Rectal smooth muscle tissue (tissue), 1 donor: Measurements from ENCODE around the gene BARHL2.

ENCODE experiments used
- H3K27ac ChIP-seq: one replicate; pipeline ENCODE4 v1.7.0; 2013; ENCODE audit warnings: low read depth, low read length, inconsistent platforms
- H3K27me3 ChIP-seq: one replicate; pipeline ENCODE4 v1.7.0; 2013; ENCODE audit warnings: low read length; ENCODE audit not compliant: control insufficient read depth, insufficient read depth
- H3K36me3 ChIP-seq: one replicate; pipeline ENCODE4 v1.7.0; 2013; ENCODE audit warnings: low read length; ENCODE audit not compliant: control insufficient read depth, insufficient read depth
- H3K4me1 ChIP-seq: one replicate; pipeline ENCODE4 v1.7.0; 2013; ENCODE audit warnings: low read length; ENCODE audit not compliant: control insufficient read depth, insufficient read depth
- H3K4me3 ChIP-seq: one replicate; pipeline ENCODE4 v1.7.0; 2013; ENCODE audit warnings: low read length
- H3K9ac ChIP-seq: one replicate; pipeline ENCODE4 v1.7.0; 2013; ENCODE audit warnings: low read length

The BARHL2 gene

DNA sequence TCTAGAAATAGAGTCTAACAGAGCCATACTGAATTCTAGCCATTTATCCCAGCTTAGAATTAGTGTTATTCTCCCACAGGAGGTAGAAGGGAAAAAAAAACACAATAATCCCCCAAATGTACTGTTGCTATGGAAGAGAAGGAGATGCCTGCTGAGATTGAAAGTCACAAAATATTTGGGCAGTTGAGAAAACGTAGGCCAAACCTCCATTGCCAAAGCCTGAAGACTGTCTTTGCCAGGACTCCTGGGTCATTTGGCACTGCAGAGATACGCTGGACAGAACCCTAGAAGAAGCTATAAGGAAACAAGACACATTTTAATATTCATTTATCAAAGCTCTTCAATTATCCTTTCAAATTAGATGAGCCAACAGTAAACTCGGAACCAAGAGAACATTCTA is 22.3 kb downstream of the BARHL2 start:
- no peaks in the 10 kb centered on the region for H3K27me3 ChIP-seq
- H3K9ac ChIP-seq = no peak overlapping the region
- no peaks in the 10 kb centered on the region for H3K36me3 ChIP-seq
- no peak overlapping the region for H3K4me3 ChIP-seq
- no peaks in the 10 kb centered on the region for H3K4me1 ChIP-seq
- H3K27ac ChIP-seq = no peak overlapping the region

DNA sequence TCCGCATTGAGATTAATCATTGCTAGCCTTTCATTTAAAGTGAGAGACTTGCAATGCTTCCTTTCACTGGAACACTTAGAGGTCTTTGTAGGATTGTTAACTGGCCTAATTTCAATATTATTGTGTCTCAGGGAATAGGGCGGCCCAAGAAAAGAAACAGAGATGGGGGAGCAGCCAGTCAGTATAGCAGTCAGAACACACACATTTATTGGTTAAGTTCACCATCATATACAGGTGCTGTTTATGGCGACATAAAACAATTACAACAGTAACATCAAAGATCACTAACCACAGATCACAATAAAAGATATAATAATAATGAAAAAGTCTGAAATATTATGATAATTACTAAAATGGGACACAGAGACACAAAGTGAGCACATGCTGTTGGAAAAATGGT is 29.4 kb downstream of the BARHL2 start:
- Histone ChIP-seq H3K27me3 (no peaks in the 10 kb centered on the region), H3K4me1 (no peaks in the 10 kb centered on the region), H3K27ac (no peak overlapping the region), H3K36me3 (no peaks in the 10 kb centered on the region), H3K9ac (no peak overlapping the region), H3K4me3 (no peak overlapping the region)

- Histone ChIP-seq H3K36me3 (no peaks in the 10 kb centered on the region), H3K4me1 (no peaks in the 10 kb centered on the region), H3K27ac (no peak overlapping the region), H3K27me3 (no peaks in the 10 kb centered on the region), H3K9ac (no peak overlapping the region), H3K4me3 (no peak overlapping the region)
Observed at GRCh38 chr1:90675161-90675847, 41.8 kb downstream of the BARHL2 start.

DNA sequence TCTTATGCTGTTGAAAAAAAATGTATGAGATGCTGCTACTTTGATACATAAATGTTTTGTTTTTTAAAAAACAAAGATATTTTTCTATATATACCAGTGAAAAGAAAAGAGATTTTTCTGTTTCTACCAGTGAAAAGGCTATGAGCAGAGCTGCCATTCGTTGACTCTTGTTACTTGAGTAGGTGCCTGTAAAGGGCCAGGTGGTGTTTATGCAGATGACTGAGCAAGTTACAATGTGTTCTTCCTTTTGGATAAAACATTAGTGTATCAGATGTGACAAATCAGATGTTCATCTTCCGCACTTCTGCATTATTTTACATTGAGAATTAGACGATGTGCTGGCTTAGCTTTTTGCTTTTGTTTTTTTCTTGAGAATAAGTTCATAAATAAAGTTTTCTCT is 45.4 kb downstream of the BARHL2 start:
- no peaks in the 10 kb centered on the region for H3K27me3 ChIP-seq
- H3K4me3 ChIP-seq = no peak overlapping the region
- no peaks in the 10 kb centered on the region for H3K4me1 ChIP-seq
- no peak overlapping the region for H3K9ac ChIP-seq
- no peak overlapping the region for H3K27ac ChIP-seq
- no peaks in the 10 kb centered on the region for H3K36me3 ChIP-seq

DNA sequence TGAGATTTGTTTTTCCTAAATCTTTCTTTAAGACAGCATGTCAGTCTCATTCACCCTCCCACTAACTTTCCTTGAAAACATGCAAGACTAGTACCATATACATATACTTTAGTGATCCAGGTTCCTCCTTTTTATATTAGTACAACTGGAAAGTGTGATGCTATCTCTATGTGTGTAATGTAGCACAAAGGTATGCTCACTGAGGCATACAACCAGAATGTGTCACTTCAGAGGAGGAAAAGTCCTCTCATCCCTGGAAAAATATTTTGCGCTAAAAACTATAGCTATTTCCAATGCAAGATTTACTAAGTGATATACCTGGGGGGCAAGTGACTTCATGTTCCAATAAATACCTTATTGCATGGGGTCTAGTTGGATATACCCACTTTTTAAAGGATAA is 45.9 kb downstream of the BARHL2 start:
- no peak overlapping the region for H3K4me3 ChIP-seq
- no peak overlapping the region for H3K27ac ChIP-seq
- no peak overlapping the region for H3K9ac ChIP-seq
- H3K27me3 ChIP-seq = no peaks in the 10 kb centered on the region
- H3K36me3 ChIP-seq = no peaks in the 10 kb centered on the region
- no peaks in the 10 kb centered on the region for H3K4me1 ChIP-seq
